HG02852 (cell line): Measurements from ENCODE around the gene TEAD1.

ENCODE experiments used
- ATAC-seq: cut with Tn5 transposase; IDR thresholded peaks from one replicate; pipeline ENCODE4 v1.9.1; 2021; ENCODE audit warnings: mild to moderate bottlenecking, moderate library complexity; ENCODE audit not compliant: unreplicated experiment

TEAD1 gene

DNA sequence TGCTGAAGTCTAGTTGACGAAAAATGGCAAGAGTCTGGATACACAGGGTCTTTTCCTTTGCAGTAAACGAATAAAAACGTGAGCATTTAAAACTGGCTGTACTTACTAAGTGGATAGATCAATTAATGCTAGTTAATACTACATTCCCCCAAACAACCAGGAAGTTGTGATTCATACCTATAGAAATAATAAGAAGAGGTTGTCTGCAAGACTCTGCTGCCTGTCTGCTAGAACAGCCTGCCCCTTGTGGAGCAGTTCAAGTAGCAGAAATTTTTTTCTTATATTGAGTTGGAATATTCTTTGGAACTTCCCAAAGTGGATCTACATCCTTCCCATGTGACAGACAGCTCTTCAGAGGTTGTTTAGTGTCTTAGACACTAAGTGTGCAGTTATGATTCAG, 86.8 kb downstream of the TEAD1 start:
- ATAC-seq, result no peak

DNA sequence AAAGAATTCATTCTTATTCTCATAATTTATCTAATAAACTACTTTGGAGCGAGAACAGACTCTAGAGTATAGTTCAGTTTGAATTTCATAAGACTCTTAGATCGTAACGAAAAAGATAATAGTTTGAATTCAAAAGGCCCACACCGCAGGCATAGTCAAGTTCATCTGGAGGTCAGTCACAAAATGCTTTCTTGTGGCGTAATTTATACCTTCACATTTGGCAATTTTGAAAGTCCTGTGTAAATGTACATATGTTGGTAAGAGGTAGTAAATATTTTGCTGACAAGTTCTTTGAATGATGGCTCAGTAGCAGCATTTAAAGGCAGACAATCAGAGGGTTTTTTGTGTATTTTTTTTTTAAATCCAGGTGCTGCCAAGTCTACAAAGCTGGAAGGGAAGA, 88.1 kb downstream of the TEAD1 start:
- ATAC-seq, result no peak

- no peak for ATAC-seq
Measured at GRCh38 chr11:12762696-12763324, 88.6 kb downstream of the TEAD1 start.

DNA sequence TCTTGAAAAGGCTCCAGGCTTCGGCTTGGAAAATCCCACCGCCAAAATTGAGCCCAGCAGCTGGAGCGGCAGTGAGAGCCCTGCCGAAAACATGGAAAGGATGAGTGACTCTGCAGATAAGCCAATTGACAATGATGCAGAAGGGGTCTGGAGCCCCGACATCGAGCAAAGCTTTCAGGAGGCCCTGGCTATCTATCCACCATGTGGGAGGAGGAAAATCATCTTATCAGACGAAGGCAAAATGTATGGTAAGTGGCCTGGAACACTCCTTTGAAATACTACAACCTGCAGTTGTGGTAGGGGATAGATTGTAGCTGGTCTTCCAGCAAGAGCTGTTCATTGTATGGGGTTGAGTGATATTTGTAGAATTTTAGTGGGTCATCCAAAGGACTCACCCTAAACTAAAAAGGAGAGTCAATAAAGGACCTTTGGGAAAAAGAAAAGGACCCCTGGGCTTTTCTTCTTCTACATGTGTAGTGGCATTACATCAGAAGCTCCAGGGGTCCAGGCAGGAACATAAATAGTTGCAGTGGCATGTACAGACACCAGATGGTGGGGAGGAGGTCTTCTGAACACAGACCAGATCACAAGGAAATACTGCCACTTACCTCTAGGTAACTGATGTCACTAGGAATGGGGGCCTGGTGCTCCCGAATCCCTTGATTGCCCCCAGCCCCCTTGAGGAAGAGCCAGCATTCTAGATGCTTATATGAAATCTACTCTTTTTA, 90.1 kb downstream of the TEAD1 start:
- ATAC-seq, result no peak

- ATAC-seq, result no peak
Measured at GRCh38 chr11:12765428-12765827, 91.2 kb downstream of the TEAD1 start.

DNA sequence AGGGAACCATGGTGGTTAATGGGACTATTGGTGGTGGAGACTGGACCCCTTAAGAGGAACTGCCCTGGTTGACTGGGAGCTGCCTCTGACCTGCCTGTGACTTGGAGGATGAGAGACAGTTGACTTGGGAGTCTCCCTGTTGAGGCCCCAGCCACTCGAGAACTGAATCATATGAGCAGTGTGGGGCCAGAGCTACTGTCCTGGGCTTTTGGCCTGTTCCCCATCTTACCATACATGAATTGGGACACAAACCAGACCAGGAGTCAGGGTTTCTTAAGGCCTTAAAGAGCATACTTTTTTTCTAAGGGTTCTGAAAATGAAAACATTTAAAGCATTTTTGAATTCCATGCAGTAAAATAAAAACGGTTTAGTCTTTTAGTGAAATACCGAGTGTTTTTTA, 92.8 kb downstream of the TEAD1 start:
- no peak for ATAC-seq

DNA sequence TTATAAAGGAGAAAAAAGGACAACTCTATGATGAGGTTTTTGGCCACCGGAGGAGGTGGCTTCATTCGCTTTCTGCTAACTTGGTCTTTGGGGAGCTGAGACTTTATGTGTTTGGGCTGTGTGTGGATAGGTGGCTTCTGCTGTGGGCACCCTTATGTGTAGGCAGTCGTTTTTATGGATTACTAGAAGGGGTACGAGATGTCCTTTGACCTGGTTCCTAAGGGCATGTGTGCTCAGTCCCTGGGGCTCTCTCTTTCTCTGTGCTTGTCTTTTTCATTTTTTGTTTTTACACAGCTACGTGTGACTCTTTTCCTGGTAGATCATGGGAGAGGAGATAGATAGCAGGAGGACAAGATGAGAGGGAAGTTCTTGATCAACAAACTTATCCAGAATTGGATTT, 93.4 kb downstream of the TEAD1 start:
- ATAC-seq, result no peak

DNA sequence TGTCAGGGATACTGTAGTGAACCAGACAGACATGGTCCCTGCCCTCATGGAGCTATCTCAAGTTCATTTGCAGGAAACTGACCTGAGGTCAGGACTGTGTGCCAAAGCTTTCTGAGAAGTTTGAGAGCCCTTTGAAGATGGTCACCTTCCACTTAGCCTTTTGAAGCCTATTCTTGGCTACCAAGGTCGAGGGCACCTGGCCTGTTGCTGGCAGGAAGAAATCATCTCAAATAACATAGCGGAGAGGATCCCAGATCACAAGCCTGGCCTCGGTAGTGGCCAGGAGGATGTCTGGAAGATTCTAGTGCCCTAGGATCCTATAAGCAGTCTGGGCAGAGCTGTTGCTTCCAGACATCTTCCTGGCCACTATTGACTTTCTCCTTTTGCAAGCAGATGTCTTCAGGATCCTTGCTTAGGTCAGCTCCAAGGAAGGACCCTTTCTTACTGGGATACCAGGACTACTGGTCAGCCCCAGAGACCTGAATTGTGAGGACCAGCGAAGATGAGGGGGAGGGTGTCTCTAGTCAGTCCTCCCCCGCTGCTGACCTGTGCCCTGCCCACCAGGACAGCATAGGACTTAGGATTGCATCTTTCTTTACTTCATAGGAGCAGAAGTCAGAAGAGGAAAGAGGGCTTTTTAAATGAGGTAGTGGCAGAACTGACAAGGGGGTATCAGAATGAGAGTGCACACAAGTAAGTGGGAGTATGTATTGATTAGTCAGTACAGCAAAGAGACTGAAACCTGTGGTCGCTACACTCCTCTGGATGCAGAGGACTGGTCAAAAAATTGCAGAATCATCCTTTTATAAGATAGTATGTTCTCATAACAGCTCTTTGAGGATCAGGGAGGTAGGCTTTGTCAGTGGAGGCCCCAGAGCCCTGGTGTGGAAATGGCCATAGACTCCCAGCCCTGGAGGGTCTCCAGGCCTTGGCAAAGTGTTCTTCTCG, 94.8 kb downstream of the TEAD1 start:
- ATAC-seq, result peak; percentile 77

DNA sequence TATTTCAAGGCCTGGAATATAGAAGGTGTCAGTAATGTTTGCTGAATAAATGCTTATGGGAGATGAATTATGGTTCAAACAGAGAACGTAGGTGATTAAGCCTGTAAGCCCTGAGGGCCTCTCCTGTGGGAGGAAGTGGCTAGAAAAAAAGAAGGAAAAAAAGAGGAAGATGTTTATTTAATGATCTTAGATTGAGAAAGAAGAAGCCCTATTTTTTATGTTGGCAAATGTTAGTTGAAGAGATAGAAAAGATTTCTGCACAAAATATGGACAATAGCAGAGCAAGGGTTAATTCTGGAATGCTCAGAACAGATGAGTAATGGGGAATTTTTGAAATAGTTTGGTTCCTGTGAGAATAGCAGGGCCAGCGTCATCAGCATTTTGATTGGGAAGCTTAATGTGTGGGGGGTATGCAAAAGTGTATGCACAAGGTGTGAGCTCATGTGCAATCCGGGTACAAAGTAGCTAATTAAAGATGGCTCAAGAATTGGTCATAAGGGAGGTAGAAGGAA, 95.7 kb downstream of the TEAD1 start:
- ATAC-seq, result no peak

- no peak for ATAC-seq
Measured at GRCh38 chr11:12770435-12770834, 96.2 kb downstream of the TEAD1 start.

DNA sequence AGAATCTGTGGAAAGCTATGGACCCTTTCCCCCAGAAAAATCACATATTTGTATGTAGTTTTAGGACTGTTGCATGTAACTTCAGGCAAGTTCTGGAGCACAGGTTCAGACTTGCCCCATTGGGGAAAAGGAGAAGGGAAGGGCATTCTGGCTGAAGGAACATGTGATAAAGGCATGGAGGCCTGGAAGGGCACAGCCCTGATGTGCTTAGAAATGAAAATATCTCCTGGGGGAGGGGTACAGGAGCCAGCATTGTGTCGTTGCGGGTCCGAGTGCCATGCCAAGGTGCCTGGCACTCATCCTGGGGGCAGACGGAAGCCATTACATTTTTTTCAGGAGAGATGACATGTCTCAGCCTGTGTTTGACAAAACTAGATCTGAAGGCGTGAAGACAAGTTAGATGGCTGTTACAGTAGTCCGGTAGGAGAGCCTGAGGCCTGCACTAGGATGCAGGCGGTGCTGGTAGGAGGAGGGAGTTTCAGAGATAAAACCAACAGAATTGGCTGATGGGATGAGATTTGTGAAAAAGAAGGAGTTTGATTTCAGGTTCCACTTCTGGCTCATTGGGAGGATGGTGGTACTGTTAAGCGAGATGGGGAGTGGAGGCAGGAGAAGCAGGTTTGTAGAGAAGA, 96.9 kb downstream of the TEAD1 start:
- no peak for ATAC-seq

DNA sequence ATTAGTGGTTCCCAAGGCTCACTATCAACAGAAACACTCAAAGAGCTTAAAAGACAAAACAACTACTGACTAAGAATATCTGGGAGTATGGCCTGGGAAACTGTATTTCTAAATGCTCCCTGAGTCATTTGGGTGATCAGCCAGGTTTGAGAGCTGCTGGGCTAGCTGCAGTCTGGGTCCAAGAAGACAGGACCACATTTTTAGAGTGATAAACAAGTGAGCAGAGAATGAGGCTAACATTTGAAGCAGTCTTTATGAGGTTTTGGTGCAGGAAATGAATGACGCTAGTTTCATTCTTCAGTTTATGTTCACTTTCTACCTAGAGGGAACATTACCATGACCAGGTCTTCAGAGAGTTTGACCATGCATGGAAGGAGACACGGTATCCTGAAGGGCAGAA, 97.7 kb downstream of the TEAD1 start:
- no peak for ATAC-seq

- no peak for ATAC-seq
Measured at GRCh38 chr11:12772324-12772723, 98.1 kb downstream of the TEAD1 start.

DNA sequence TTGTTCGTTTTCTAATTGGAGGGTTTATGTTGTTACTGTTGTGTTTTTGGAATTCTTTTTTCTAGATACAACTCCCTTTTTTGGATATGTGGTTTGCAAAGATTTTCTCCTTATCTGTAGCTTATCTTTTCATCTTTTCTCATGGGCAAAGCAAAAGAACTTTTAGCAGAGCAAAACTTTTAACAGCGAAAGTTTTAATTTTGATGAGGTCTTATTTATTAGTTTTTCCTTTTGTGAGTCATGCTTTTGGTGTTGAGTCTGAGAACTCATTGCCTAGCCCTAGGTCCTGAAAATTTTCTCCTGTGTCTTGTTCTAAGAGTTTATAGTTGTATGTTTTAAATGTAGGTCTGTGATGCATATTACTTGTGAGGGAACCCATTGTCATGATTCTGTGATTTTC, 99.4 kb downstream of the TEAD1 start:
- no peak for ATAC-seq

DNA sequence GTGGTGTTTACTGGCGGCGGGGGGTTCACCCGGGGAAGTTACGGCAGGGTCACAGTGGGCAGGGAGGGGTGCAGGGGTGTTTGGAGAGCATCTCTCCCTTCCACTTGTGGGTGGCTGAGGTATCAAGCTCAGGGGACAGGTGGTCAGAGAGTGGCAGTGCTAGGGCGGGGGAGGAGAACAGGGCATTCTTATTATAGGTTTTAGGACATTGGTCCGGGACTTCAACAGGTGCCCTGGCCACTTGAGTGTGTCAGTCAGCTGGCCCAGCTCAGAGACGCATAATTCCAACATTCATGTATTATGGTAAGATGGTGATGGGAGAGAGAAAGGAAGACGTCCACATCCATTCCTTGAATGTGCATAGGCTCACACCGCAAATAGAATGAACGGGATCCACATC, 101.7 kb downstream of the TEAD1 start:
- no peak for ATAC-seq

DNA sequence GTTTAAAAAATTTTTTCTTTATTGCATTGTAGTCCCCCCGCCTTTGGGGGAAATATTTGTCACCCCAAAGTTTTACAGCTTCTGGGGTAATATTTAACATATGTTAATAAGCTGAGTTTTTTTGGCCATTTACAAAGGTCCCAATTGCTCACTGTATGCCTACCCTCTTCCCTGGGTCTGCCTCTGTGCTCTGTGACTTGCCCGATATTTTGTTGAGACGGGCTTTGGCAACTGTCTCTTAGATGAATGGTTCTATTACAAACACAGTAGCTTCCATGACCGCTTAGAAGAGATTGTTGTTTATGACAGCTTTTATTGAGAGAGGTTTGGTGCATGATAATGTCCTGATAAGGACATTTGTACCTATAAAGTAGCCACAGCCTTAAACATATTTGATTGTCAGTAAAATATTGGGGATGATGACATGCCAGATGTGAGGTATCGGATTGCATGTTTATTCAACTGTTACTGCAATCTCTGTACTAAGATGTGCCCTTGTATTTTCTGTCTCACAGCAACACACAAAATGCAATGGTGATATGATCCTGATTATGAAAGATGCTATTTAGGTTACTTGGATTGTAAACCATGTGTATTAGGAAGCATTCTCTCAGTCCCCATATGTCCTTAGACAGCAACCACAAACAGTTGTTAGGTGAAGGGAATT, 103.1 kb downstream of the TEAD1 start:
- no peak for ATAC-seq

DNA sequence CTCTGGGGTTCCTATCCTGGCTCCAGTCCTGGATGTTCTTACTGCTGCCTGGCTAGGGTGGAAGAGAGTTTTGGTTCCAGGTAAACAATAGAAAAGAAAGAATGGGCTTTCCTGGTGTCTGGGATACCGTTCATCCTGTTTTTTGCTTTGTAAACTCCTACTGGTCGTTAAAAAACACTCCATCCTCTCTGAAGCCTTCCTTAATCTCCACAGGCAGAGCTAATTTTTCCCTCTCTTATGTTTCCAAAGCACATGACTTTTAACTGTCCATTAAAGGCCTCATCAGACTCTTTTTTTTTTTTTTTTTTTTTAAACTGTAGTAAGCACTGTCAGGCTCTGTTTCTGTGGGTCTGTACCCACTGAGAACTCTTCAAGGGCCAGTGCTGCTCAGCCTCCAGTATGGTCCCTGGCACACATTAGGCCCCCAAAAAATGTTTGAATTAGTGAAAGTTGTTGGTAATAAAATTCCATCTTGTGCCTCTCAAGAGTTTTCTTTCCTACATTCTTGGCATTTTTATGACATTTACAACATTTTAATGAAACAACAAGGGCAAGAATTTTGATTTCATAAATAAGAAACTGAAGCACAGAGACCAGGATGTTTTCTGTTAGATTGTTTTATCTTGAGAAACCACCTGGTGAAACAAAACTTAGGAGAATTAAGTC, 104.2 kb downstream of the TEAD1 start:
- no peak for ATAC-seq

GRCh38 chr11:12783765-12784164, 109.5 kb downstream of the TEAD1 start:
- no peak for ATAC-seq

GRCh38 chr11:12784445-12784844, 110.2 kb downstream of the TEAD1 start:
- no peak for ATAC-seq

- ATAC-seq, result no peak
Measured at GRCh38 chr11:12784987-12785386, 110.8 kb downstream of the TEAD1 start.
